Measurements from ENCODE around the gene NPAS3.

The NPAS3 gene

DNA sequence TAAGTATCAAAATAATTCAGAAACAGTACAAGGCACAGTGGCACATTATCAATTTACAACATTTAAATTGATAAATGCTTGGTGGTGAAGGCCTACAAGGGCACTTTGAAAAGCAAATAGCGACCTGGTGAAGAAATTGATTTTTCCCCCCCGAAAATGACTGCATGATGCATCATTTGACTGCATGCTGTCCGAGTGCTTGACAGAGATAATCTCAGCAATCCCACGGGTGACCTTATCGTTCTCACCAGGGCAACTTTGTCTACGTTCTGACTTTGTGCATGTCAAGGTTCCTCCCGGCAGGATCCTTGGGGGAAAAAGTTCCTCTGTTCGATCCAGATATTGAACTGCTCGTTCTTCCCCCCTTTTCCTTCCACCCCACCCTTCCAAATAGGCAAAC lies 627.4 kb downstream of the NPAS3 start:
- DNase-seq, result no peak

DNA sequence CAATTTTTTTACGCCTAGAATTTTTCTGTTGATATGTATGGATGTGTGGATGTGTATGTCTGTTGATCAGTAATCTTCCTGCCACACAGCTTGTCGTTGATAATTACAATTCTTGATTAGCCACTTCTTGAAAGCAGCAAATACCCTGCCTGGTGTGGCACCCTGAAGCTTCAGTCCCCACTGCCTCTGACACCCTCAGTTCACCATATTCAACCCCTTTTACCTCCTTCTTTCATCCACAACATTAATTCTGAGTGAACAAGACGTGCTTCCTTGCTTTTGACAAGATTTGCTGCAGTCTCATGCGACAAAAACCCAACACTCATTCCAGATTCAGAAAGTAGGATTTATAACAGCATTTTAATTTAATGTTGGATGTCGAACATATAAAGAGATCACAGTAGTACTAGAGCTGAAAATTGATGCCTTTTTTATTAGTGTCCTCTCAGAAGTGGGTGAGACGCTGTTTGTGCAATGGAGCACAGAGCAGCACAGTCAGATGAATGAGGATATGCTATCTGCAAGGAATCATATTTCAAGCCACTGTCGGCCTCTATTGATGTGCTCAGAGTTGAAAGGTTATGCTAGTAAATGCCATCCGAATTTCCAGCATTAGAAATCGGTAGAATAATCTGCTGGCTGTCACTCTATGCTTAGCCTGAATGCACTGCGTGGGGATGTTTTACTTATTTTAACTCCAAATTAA lies 628.5 kb downstream of the NPAS3 start:
- no peak for DNase-seq

DNA sequence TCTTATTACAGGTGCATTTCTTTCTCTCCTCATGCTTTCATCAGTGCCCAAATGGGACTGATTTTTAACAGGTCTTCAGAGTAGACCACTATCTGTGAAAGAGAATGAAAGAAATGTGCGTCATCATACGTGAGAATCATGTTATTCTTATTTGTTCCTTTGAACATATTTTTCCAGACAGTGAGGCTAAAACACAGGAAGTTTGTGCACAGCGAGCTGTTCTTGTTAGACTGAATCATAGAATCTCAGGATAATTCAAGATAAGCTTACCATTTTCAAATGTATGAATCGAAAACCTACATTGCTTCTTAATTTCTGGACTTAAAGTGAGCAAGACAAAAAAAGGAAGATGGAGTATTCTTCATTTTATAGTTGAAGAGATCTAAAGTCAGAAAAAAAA lies 629.1 kb downstream of the NPAS3 start:
- no peak for DNase-seq

GRCh38 chr14:33568935-33569579 lies 630.4 kb downstream of the NPAS3 start:
- no peak for DNase-seq

DNA sequence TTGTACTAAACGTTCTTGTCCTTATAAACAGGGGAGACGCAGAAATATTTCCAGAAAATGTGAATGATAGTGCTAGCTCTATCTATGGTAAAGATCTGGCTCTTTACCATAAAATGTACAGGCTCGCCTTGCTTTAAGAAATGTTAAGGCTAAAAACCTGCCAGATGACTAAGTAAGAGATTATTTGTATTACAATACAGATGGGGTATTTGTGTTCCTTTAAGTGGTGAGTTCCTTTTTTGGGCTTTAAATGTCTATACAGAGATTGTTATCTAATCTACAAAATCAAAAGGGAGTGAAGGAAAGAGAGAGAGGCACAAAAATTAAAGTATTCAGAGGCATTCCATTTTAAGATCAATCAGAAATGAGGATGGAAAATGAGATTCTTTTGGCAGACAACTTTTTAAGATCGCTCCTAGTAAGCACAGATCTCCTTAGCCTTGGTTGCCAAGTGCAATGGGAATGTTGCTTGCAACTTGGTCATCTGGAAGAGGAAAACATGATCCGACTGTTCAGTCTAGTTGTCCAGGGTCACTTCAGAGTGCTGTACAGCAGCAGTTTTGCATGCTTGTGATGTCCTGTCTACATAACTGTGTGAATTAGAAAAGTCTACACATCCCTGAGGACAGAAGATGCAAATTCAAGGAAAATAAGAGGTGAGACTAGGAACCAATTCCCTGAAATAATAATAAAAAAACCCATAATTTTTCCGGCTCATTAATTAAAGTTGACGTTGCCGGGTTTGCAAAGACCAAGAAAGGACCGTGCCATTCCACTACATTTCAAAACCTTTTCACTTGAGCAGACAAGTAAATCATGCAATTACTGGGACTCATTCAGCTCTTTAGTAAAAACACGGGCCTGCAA lies 631.4 kb downstream of the NPAS3 start:
- no peak for DNase-seq

DNA sequence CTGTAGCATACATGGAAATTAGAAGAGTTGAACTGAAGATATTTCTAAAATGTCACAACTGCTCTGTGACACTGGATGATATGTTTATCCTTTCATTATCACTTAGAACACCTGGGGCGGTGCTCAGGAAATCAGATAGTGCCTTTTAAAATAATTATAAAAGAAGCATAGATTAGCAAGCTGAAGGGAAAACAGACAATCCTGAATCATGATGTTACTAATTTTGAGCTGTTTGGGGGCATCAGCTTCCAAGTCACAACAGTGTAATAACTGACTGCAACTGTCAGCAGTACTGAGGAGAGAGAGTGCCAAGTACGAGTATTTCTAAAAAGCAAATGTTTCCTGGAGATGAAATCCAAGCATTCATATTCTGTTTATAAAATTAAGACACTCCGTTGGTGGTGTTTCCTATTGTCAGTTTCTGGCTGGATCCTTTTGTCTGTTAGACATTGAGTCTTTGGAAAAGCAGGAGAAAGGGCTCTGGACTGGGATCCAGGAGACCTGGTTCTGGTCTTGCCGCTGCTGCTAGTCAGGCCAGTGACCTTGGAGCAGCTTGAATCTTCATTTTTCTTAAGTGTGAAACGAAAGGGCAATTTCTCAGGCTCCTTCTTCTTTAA lies 632.1 kb downstream of the NPAS3 start:
- no peak for DNase-seq

DNA sequence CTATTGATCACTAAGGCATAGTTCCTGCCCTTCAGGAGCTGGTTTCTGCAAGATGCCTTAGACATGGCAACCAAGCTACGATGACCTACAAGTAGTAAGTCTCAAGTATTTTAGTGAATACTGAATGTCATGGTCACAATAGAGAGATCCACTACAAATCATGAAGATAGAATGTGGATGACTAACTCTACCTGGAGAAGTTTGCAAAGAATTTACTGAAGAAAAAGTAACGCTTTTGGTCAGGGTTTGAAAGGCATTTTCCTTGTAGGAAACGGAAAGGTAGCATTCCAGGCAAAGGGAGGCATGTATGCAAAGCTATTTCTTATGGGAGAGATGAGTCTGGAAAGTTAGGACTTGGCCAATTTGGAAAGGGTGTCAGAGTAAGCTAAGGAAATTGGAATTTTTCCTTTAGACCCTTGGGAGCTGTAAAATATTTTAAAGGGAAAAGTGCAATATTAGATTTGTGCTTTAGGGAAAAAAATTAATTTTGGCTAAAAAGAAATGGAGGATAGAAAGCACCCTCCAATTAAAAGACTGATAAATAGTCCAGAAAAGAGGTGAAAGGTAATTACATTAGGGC lies 634.7 kb downstream of the NPAS3 start:
- DNase-seq, result no peak

DNA sequence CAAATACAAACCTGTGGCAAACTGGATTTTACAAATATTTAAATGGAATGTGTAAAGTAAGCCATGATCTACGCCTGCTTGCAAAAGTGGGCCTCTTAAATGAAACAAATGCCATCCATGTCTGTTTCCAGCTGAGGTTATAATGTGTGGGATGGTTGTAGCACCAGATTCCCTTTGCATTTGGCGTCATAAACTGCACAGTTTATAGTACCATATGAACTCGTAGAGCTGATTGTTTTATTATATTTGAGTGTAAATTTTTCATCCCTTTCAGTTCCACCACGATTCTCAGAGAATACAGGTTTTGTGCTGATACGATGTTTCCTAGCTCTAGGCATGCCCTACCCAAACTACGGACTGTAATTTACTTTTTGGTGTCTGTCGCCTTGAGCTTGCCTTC lies 637.3 kb downstream of the NPAS3 start:
- DNase-seq, result no peak

DNA sequence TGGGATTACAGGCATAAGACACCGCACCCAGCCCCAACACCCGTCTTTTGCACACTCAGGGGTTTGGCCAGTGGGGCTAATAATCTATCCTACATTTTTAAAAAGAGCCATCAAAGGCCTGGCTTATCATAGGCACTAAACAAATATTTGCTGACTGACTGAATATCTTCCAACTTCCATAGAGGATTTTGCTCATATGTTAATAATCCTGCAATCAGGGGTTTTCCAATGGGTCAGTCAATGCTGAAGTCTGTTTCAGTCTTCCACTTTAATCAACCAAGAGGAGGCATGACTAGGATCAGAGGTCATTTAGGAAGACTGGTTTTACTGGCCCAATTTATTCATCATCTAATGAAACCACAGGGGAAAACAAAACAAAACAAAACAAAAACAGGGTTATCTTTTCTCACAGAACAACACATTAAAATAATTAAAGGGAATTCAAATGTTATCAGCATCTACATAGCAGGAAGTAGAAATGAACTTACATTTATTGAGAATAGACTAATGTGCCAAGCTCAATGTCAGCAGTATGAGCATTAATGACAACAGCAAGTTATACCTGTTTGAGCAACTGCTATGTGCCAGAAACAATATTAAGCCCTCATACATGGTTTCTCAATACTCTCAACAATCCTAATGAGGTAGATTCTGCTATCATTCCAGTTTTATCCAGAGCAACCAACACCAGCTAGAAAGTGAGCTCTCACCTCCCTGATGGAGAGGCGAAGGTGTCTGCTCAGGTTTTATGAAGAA lies 640.0 kb downstream of the NPAS3 start:
- no peak for DNase-seq

DNA sequence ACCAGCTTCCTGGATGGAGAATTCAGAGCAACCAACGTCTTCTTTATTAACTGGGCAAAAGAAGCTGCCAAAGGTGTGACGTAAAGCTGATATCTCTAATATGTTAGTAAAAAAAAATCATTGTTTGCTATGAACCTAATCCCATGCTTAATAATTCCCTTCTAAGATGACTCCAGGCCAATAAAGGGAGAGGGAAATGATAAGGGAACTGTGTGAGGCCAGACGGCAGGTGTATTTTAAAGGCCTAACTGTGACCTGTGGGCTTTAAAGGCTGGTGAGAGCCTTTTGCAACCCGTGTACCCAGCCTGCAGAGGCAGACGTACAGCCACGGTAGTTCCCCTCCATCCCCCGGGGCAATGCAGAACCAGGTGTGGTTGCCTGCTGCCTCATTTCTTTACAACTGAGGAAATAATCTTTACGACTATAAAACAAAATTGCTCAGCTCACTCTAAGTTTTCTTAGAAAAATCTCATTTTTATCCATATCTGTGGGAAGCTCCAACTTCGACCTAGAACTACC lies 641.6 kb downstream of the NPAS3 start:
- no peak for DNase-seq

DNA sequence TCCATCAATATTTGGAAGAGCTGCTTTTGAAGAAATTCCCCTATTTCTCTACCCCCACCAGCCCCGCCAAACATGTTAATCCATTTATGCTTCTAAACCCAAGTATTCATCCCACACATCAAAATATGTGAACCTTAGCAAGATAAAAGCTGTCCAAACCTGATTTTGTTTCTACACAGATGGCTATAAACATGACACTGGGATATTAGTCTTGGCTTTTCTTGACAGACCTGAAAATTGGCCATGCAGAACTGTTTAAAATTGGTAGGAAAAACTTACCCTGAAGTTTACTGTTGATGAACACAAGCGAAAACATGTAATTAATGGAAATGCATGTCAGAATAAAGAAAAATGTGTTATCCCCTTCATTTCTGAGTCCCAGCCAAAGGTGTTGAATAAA lies 642.2 kb downstream of the NPAS3 start:
- no peak for DNase-seq

GRCh38 chr14:33584697-33585096 lies 646.0 kb downstream of the NPAS3 start:
- no peak for DNase-seq

- DNase-seq, result no peak
These were observed 648.1 kb downstream of the NPAS3 start for GRCh38 chr14:33586806-33587205.

DNA sequence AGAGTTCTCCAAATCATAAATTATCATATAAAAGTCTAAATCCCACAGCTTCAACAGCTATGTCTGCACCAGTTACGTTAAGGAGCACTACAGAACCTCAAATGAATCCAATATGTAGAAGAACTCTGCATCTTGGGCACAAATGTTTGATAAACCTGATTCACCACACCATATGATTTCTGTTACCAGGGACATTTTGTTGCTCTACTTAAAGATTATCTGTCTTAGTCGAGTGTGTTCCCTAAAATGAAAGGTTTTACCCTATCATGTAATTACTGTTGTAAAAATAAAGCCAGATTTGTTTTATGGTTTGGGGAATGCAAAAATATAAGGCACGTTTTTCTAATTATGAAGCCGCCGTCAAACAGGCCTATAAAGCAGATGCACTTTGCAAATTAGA lies 649.1 kb downstream of the NPAS3 start:
- DNase-seq, result no peak

DNA sequence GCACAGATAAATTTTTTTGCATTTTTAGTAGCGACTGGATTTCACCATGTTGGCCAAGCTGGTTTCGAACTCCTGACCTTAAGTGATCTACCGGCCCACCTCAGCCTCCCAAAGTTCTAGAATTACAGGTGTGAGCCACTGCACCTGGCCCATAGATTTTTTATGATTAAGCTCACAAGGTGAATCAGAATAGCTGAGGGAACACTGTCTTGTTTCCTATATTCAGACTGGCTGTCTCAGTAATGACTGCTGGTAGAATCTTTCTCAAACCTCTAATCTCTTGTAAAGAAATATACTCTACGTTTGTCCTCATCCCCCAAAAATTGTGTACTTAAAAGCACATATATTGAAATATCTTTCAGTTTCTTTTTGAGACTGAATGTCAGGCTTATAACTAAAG lies 650.1 kb downstream of the NPAS3 start:
- no peak for DNase-seq

- no peak for DNase-seq
These were observed 650.7 kb downstream of the NPAS3 start for GRCh38 chr14:33589334-33589733.

GRCh38 chr14:33590891-33591630 lies 652.4 kb downstream of the NPAS3 start:
- no peak for DNase-seq

DNA sequence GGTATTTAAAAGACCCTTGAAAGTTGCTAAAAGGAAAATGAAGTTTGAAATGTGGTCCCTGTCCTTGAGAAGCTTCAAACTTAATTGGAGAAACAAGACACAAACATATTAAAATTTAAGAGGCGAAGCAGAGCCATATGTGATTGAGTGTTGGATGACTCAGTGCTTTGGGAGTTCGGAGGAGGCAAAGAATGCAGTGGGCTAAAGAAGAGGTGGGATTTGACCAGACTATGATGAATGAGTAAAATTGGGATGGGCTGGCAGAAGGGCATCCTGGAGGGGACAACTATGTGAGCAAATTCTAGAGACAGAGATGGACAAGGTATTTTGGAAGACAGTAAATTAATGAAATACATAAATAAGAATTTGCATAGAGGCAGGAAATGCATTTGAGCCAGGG lies 653.6 kb downstream of the NPAS3 start:
- DNase-seq, result no peak

- no peak for DNase-seq
These were observed 657.8 kb downstream of the NPAS3 start for GRCh38 chr14:33596211-33597080.

DNA sequence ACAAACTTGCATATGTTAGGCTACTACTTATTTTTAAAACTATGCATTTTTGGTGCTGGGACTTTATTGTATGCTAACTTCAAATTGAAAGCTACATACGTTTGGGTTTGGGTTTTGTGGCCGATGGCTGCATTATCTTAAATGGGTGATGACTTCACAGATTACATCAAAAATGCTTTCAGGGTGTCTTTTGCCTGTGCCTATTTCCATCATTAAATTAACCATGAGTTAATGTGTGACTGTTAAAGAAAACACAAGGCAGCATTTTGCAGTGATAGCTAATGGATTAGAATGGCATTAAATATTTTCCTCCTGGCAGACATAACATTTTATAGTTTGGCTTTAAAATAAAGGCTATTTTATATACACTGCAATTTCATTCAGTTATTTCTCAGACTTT lies 659.9 kb downstream of the NPAS3 start:
- DNase-seq, result no peak

All from KG1 (cell line).